Measurements from ENCODE around the gene TMEM43.
"Not testable (repeated sequence)": the region's sequence is repeated elsewhere in the genome, so short reads cannot be mapped to it uniquely, and the experiment has no call there.

Gene TMEM43

GRCh38 chr3:14124615-14125192 lies at the start of gene TMEM43, which contains the start of gene CHCHD4:
TSS of gene TMEM43 (plus strand) at chr3:14125052. CDS start at chr3:14125194, 142 bp downstream.
TSS of gene CHCHD4 (minus strand) at chr3:14124870. CDS start at chr3:14124676, 194 bp downstream.
- DNase-seq: peak; percentile 97

GRCh38 chr3:14075233-14075632 lies 49.6 kb upstream of the TMEM43 start:
- not testable (repeated sequence) for DNase-seq

- no peak for DNase-seq
Measured at GRCh38 chr3:14077310-14077709, 47.5 kb upstream of the TMEM43 start.

- no peak for DNase-seq
Measured at GRCh38 chr3:14082108-14082657, 42.7 kb upstream of the TMEM43 start.

- not testable (repeated sequence) for DNase-seq
Measured at GRCh38 chr3:14087461-14087860, 37.4 kb upstream of the TMEM43 start.

- DNase-seq: not testable (repeated sequence)
Measured at GRCh38 chr3:14091959-14092358, 32.9 kb upstream of the TMEM43 start.

GRCh38 chr3:14092464-14092863 lies 32.4 kb upstream of the TMEM43 start:
- DNase-seq: no peak

GRCh38 chr3:14093831-14094230 lies 31.0 kb upstream of the TMEM43 start:
- DNase-seq: no peak

GRCh38 chr3:14096742-14097141 lies 28.1 kb upstream of the TMEM43 start:
- DNase-seq: no peak

- DNase-seq: no peak
Measured at GRCh38 chr3:14097616-14098391, 27.0 kb upstream of the TMEM43 start.

- not testable (repeated sequence) for DNase-seq
Measured at GRCh38 chr3:14109821-14110220, 15.0 kb upstream of the TMEM43 start.

- no peak for DNase-seq
Measured at GRCh38 chr3:14110699-14111098, 14.2 kb upstream of the TMEM43 start.

- DNase-seq: no peak
Measured at GRCh38 chr3:14113965-14114635, 10.8 kb upstream of the TMEM43 start.

GRCh38 chr3:14117468-14118399 lies 7.1 kb upstream of the TMEM43 start:
- no peak for DNase-seq

- DNase-seq: no peak
Measured at GRCh38 chr3:14118400-14119381, 6.2 kb upstream of the TMEM43 start.

- DNase-seq: no peak
Measured at GRCh38 chr3:14119651-14120050, 5.2 kb upstream of the TMEM43 start.

- peak; percentile 46 for DNase-seq
Measured at GRCh38 chr3:14120111-14120920, 4.5 kb upstream of the TMEM43 start.

- not testable (repeated sequence) for DNase-seq
Measured at GRCh38 chr3:14120921-14121448, 3.9 kb upstream of the TMEM43 start.

- no peak for DNase-seq
Measured at GRCh38 chr3:14121859-14122258, 3.0 kb upstream of the TMEM43 start.

- no peak for DNase-seq
Measured at GRCh38 chr3:14122301-14122700, 2.6 kb upstream of the TMEM43 start.
